GM20431 (cell line): ENCODE data around the gene GALNT18.

Experiments used
- in situ Hi-C: fragments of 300-500 bp; cut with MseI, MboI; formaldehyde crosslinking; loops from one replicate; pipeline ENCODE4 v1.15.0; 2020; ENCODE audit warnings: low sequenced_read_pairs; ENCODE audit not compliant: unreplicated experiment

Gene GALNT18

GRCh38 chr11:11505190-11505589 lies 116.6 kb downstream of the GALNT18 start:
- in situ Hi-C loops: no loop called here

- in situ Hi-C loops: no loop called here
Measured at GRCh38 chr11:11504071-11504470, 117.7 kb downstream of the GALNT18 start.

GRCh38 chr11:11502263-11502861 lies 119.4 kb downstream of the GALNT18 start:
- in situ Hi-C loops: no loop called here

GRCh38 chr11:11501546-11502262 lies 120.1 kb downstream of the GALNT18 start:
- in situ Hi-C loops: no loop called here

GRCh38 chr11:11500744-11501487 lies 120.9 kb downstream of the GALNT18 start:
- in situ Hi-C loops: no loop called here

GRCh38 chr11:11499300-11499699 lies 122.5 kb downstream of the GALNT18 start:
- in situ Hi-C loops: no loop called here

GRCh38 chr11:11498195-11498594 lies 123.6 kb downstream of the GALNT18 start:
- in situ Hi-C loops: no loop called here

- in situ Hi-C loops: no loop called here
Measured at GRCh38 chr11:11496879-11497278, 124.9 kb downstream of the GALNT18 start.

- in situ Hi-C loops: no loop called here
Measured at GRCh38 chr11:11494348-11494747, 127.5 kb downstream of the GALNT18 start.

GRCh38 chr11:11493698-11494097 lies 128.1 kb downstream of the GALNT18 start:
- in situ Hi-C loops: no loop called here

- in situ Hi-C loops: no loop called here
Measured at GRCh38 chr11:11491589-11491988, 130.2 kb downstream of the GALNT18 start.

- in situ Hi-C loops: no loop called here
Measured at GRCh38 chr11:11491014-11491413, 130.8 kb downstream of the GALNT18 start.

- in situ Hi-C loops: no loop called here
Measured at GRCh38 chr11:11486423-11486822, 135.4 kb downstream of the GALNT18 start.

GRCh38 chr11:11486002-11486401 lies 135.8 kb downstream of the GALNT18 start:
- in situ Hi-C loops: no loop called here

- in situ Hi-C loops: no loop called here
Measured at GRCh38 chr11:11483627-11484026, 138.2 kb downstream of the GALNT18 start.

- in situ Hi-C loops: no loop called here
Measured at GRCh38 chr11:11482730-11483129, 139.1 kb downstream of the GALNT18 start.

GRCh38 chr11:11481371-11481770 lies 140.4 kb downstream of the GALNT18 start:
- in situ Hi-C loops: no loop called here

GRCh38 chr11:11480971-11481370 lies 140.8 kb downstream of the GALNT18 start:
- in situ Hi-C loops: no loop called here

- in situ Hi-C loops: no loop called here
Measured at GRCh38 chr11:11478687-11479086, 143.1 kb downstream of the GALNT18 start.

GRCh38 chr11:11477695-11478420 lies 143.9 kb downstream of the GALNT18 start:
- in situ Hi-C loops: no loop called here
